Erythroblast (primary cell): ENCODE data around the gene KIR2DL4.

Experiments used
- GATA1 ChIP-seq: IDR thresholded peaks from 2 replicates; pipeline ENCODE4 v1.6.1; 2011; ENCODE audit warnings: low read depth, mild to moderate bottlenecking, control low read depth, low read length, moderate library complexity
- POLR2A ChIP-seq: IDR thresholded peaks from 2 replicates; pipeline ENCODE4 v1.6.1; 2011; ENCODE audit warnings: mild to moderate bottlenecking, low read length

DNA sequence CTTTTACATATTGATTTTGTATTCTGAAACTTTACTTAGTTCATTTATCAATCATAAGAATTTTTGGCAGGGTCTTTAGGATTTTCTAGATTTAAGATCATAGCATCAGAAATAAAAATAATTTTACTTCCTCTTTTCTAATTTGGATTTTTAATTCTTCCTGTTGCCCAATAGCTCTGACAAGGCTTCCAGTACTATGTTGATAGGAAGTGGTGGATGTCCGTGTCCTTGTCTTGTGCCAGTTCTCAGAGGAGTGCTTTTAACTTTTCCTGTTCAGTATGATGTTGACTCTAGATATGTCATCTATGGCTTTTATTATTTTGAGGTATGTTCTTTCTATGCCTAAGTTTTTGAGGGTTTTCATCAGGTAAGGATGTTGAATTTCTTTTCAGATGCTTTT, 7.7 kb upstream of the KIR2DL4 start:
- TF ChIP-seq POLR2A (no peak), GATA1 (no peak)
